ENCODE measurements around the gene TCF23. TPM values are rescaled to one million over a fixed set of nuclear protein-coding genes. Genes with fewer than 3 reads are reported as not detected.
"Not testable (repeated sequence)": the region's sequence is repeated elsewhere in the genome, so short reads cannot be mapped to it uniquely, and the experiment has no call there.

Gene TCF23
- total RNA-seq, 1 donor from 2014 or later, result 0.52 TPM

GRCh38 chr2:27170581-27171337 is 22.0 kb downstream of the TCF23 start:
- Histone ChIP-seq H3K4me1 (ENCODE audit: control insufficient read depth in 3 of 3, insufficient read depth in 3 of 3, low read length in 3 of 3) (peaks cover 0 to 6% (median 4%) of the 10 kb centered on the region in 3 donors), H3K4me3 (ENCODE audit: low read length in 3 of 3) (no peak overlapping the region)

DNA sequence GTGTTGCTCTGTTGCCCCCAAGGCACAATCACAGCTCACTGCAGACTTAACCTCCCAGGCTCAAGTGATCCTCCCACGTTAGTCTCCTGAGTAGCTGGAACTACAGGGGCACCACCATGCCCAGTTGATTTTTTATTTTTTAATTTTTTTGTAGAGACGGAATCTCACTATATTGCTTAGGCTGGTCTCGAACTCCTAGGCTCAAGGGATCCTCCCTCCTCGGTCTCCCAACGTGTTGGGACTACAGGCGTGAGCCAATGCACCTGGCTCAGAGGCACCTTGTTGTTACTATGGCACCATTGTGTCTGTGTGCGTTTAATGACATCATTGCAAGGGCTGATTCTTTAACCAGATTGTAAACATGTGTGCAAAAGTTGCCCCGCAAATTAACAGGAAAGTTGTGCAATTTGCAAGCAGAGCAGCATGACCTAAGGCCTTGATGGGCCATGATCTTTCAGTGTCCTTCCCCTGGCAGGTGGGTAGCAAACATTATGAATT is 22.6 kb downstream of the TCF23 start:
- Histone ChIP-seq H3K9me3 (ENCODE audit: control insufficient read depth in 3 of 3, low read length in 3 of 3) (no peaks in the 10 kb centered on the region), H3K27me3 (ENCODE audit: control insufficient read depth in 3 of 3, insufficient read depth in 3 of 3, low read length in 3 of 3) (no peaks in the 10 kb centered on the region), H3K4me3 (ENCODE audit: low read length in 3 of 3) (no peak overlapping the region), H3K9ac (ENCODE audit: low read depth in 1 of 3, low read length in 3 of 3) (no peak overlapping the region), H3K36me3 (ENCODE audit: control insufficient read depth in 3 of 3, insufficient read depth in 3 of 3, low read length in 3 of 3) (no peaks in the 10 kb centered on the region), H3K27ac (ENCODE audit: low read depth, low read length) (no peak overlapping the region), H3K4me1 (ENCODE audit: control insufficient read depth in 3 of 3, insufficient read depth in 3 of 3, low read length in 3 of 3) (peaks cover 0 to 6% (median 4%) of the 10 kb centered on the region in 3 donors)

More at GRCh38 chr2:27170581-27171337, 22.0 kb downstream of the TCF23 start:
- no peak overlapping the region for H3K9ac ChIP-seq (ENCODE audit: low read depth in 1 of 3, low read length in 3 of 3)
- no peaks in the 10 kb centered on the region for H3K27me3 ChIP-seq (ENCODE audit: control insufficient read depth in 3 of 3, insufficient read depth in 3 of 3, low read length in 3 of 3)
- H3K9me3 ChIP-seq (ENCODE audit: control insufficient read depth in 3 of 3, low read length in 3 of 3), result no peaks in the 10 kb centered on the region
- no peak overlapping the region for H3K27ac ChIP-seq (ENCODE audit: low read depth, low read length)
- no peaks in the 10 kb centered on the region for H3K36me3 ChIP-seq (ENCODE audit: control insufficient read depth in 3 of 3, insufficient read depth in 3 of 3, low read length in 3 of 3)

DNA sequence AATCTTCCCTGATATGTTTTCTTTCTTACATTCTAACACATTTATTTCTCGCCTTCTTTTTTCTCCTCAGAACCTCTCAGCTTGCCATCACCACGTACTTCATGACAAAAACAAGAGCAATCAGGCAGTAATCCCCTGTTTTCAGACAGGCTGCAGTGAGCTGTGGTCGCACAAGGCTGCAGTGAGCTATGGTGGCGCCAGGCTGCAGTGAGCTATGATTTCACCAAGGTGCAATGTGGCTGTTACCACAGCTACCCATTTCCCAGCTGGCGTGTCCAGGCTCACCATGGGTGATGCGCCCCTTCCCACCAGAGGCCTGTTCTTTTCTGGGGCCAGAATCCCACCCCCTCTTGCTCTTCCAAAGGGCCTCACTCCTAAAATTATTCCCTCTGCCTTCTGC is 25.8 kb downstream of the TCF23 start:
- no peak overlapping the region for H3K27ac ChIP-seq (ENCODE audit: low read depth, low read length)
- no peaks in the 10 kb centered on the region for H3K36me3 ChIP-seq (ENCODE audit: control insufficient read depth in 3 of 3, insufficient read depth in 3 of 3, low read length in 3 of 3)
- no peaks in the 10 kb centered on the region for H3K27me3 ChIP-seq (ENCODE audit: control insufficient read depth in 3 of 3, insufficient read depth in 3 of 3, low read length in 3 of 3)
- no peak overlapping the region for H3K4me3 ChIP-seq (ENCODE audit: low read length in 3 of 3)
- no peaks in the 10 kb centered on the region for H3K9me3 ChIP-seq (ENCODE audit: control insufficient read depth in 3 of 3, low read length in 3 of 3)
- peaks cover 0 to 6% (median 4%) of the 10 kb centered on the region in 3 donors for H3K4me1 ChIP-seq (ENCODE audit: control insufficient read depth in 3 of 3, insufficient read depth in 3 of 3, low read length in 3 of 3)
- H3K9ac ChIP-seq (ENCODE audit: low read depth in 1 of 3, low read length in 3 of 3), result no peak overlapping the region

GRCh38 chr2:27175330-27175729 is 26.5 kb downstream of the TCF23 start:
- Histone ChIP-seq H3K27ac (ENCODE audit: low read depth, low read length) (no peak overlapping the region), H3K36me3 (ENCODE audit: control insufficient read depth in 3 of 3, insufficient read depth in 3 of 3, low read length in 3 of 3) (no peaks in the 10 kb centered on the region), H3K9ac (ENCODE audit: low read depth in 1 of 3, low read length in 3 of 3) (no peak overlapping the region), H3K27me3 (ENCODE audit: control insufficient read depth in 3 of 3, insufficient read depth in 3 of 3, low read length in 3 of 3) (no peaks in the 10 kb centered on the region), H3K9me3 (ENCODE audit: control insufficient read depth in 3 of 3, low read length in 3 of 3) (no peaks in the 10 kb centered on the region), H3K4me1 (ENCODE audit: control insufficient read depth in 3 of 3, insufficient read depth in 3 of 3, low read length in 3 of 3) (no peaks in the 10 kb centered on the region), H3K4me3 (ENCODE audit: low read length in 3 of 3) (no peak overlapping the region)

GRCh38 chr2:27175781-27176180 is 27.0 kb downstream of the TCF23 start:
- not testable (repeated sequence) for H3K27me3 ChIP-seq (ENCODE audit: control insufficient read depth in 3 of 3, insufficient read depth in 3 of 3, low read length in 3 of 3); H3K9ac ChIP-seq (ENCODE audit: low read depth in 1 of 3, low read length in 3 of 3)

GRCh38 chr2:27177441-27178351 is 28.9 kb downstream of the TCF23 start:
- Histone ChIP-seq H3K9ac (ENCODE audit: low read depth in 1 of 3, low read length in 3 of 3) (no peak overlapping the region), H3K36me3 (ENCODE audit: control insufficient read depth in 3 of 3, insufficient read depth in 3 of 3, low read length in 3 of 3) (no peaks in the 10 kb centered on the region), H3K27me3 (ENCODE audit: control insufficient read depth in 3 of 3, insufficient read depth in 3 of 3, low read length in 3 of 3) (no peaks in the 10 kb centered on the region), H3K4me3 (ENCODE audit: low read length in 3 of 3) (no peak overlapping the region), H3K27ac (ENCODE audit: low read depth, low read length) (no peak overlapping the region), H3K4me1 (ENCODE audit: control insufficient read depth in 3 of 3, insufficient read depth in 3 of 3, low read length in 3 of 3) (no peaks in the 10 kb centered on the region), H3K9me3 (ENCODE audit: control insufficient read depth in 3 of 3, low read length in 3 of 3) (no peaks in the 10 kb centered on the region)

More at GRCh38 chr2:27175781-27176180, 27.0 kb downstream of the TCF23 start:
- H3K27ac ChIP-seq (ENCODE audit: low read depth, low read length); H3K4me1 ChIP-seq (ENCODE audit: control insufficient read depth in 3 of 3, insufficient read depth in 3 of 3, low read length in 3 of 3); H3K36me3 ChIP-seq (ENCODE audit: control insufficient read depth in 3 of 3, insufficient read depth in 3 of 3, low read length in 3 of 3); H3K9me3 ChIP-seq (ENCODE audit: control insufficient read depth in 3 of 3, low read length in 3 of 3); H3K4me3 ChIP-seq (ENCODE audit: low read length in 3 of 3): not testable (repeated sequence)

DNA sequence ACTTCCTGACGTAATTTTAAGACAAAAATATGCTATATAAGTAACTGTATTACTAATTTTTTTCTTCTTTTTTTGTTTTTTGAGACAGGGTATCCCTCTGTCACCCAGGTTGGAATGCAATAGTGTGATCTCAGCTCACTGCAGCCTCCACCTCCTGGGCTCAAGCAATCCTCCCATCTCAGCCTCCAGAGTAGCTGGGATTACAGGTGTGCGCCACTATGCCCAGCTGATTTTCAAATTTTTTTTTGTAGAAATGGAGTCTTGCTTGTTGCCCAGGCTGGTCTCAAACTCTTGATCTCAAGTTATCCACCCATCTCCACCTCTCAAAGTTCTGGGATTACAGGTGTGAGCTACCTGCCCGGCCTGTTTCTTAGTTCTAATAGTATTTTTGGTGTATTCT is 29.7 kb downstream of the TCF23 start:
- Histone ChIP-seq H3K9ac (ENCODE audit: low read depth in 1 of 3, low read length in 3 of 3) (no peak overlapping the region), H3K27ac (ENCODE audit: low read depth, low read length) (no peak overlapping the region), H3K9me3 (ENCODE audit: control insufficient read depth in 3 of 3, low read length in 3 of 3) (no peaks in the 10 kb centered on the region), H3K27me3 (ENCODE audit: control insufficient read depth in 3 of 3, insufficient read depth in 3 of 3, low read length in 3 of 3) (no peaks in the 10 kb centered on the region), H3K36me3 (ENCODE audit: control insufficient read depth in 3 of 3, insufficient read depth in 3 of 3, low read length in 3 of 3) (no peaks in the 10 kb centered on the region), H3K4me1 (ENCODE audit: control insufficient read depth in 3 of 3, insufficient read depth in 3 of 3, low read length in 3 of 3) (peaks cover 0 to 2% (median 0%) of the 10 kb centered on the region in 3 donors), H3K4me3 (ENCODE audit: low read length in 3 of 3) (no peak overlapping the region)

DNA sequence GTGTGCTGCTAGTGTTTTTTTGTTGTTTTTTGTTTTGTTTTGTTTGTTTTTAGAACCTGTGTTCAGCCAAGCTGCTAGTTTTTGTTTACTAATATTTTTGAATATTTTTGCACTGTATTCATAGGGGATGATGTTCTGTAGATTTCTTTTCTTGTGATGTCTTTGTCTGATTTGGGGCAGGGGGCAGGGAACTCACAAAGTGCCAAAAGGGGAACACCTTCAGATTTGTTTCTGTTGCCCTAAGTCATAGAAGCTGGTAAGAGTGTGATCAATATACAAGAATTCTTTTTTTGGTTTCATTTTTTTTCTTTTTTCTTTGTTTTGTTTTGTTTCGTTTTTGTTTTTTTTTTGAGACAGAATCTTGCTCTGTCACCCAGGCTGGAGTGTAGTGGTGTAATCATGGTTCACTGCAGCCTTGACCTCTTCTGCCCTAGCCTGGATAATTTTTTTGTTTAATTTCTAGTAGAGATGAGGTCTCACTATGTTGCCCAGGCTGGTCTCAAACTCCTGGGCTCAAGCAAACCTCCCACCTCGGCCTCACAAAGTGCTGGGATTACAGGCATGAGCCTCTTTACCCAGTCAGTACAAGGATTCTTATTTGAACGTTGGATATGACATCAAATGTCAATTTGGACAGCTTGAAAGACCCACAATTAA is 30.7 kb downstream of the TCF23 start:
- H3K36me3 ChIP-seq (ENCODE audit: control insufficient read depth in 3 of 3, insufficient read depth in 3 of 3, low read length in 3 of 3), result no peaks in the 10 kb centered on the region
- no peak overlapping the region for H3K9ac ChIP-seq (ENCODE audit: low read depth in 1 of 3, low read length in 3 of 3)
- H3K27ac ChIP-seq (ENCODE audit: low read depth, low read length), result no peak overlapping the region
- peaks cover 0 to 12% (median 8%) of the 10 kb centered on the region in 3 donors for H3K4me1 ChIP-seq (ENCODE audit: control insufficient read depth in 3 of 3, insufficient read depth in 3 of 3, low read length in 3 of 3)
- no peak overlapping the region for H3K4me3 ChIP-seq (ENCODE audit: low read length in 3 of 3)
- no peaks in the 10 kb centered on the region for H3K27me3 ChIP-seq (ENCODE audit: control insufficient read depth in 3 of 3, insufficient read depth in 3 of 3, low read length in 3 of 3)
- H3K9me3 ChIP-seq (ENCODE audit: control insufficient read depth in 3 of 3, low read length in 3 of 3), result no peaks in the 10 kb centered on the region

DNA sequence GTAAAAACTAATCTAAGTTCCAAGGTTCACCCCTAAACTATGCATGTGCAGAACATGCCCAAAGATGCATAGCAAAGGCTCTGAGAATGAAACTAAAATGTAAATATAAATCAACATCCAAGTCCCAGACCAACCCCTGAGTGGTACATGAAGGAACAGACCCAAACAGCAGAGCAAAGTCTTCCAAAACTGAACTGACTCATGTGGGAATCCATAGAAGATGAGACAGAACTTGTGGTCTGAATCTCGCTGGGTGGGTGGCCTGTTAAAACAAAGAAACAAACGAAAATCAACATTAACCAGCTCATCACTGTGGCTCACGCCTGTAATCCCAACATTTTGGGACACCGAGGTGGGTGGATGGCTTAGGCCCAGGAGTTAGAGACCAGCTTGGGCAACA is 33.5 kb downstream of the TCF23 start:
- Histone ChIP-seq H3K27ac (ENCODE audit: low read depth, low read length) (no peak overlapping the region), H3K27me3 (ENCODE audit: control insufficient read depth in 3 of 3, insufficient read depth in 3 of 3, low read length in 3 of 3) (no peaks in the 10 kb centered on the region), H3K36me3 (ENCODE audit: control insufficient read depth in 3 of 3, insufficient read depth in 3 of 3, low read length in 3 of 3) (no peaks in the 10 kb centered on the region), H3K9ac (ENCODE audit: low read depth in 1 of 3, low read length in 3 of 3) (no peak overlapping the region), H3K4me3 (ENCODE audit: low read length in 3 of 3) (no peak overlapping the region), H3K4me1 (ENCODE audit: control insufficient read depth in 3 of 3, insufficient read depth in 3 of 3, low read length in 3 of 3) (peaks cover 17 to 26% (median 26%) of the 10 kb centered on the region in 3 donors), H3K9me3 (ENCODE audit: control insufficient read depth in 3 of 3, low read length in 3 of 3) (no peaks in the 10 kb centered on the region)

Measured in skeletal muscle tissue (tissue), 4 donors.